ENCODE measurements around the gene VEGFC. TPM values are rescaled to one million over a fixed set of nuclear protein-coding genes. Genes with fewer than 3 reads are reported as not detected.

VEGFC gene
- polyA plus RNA-seq, 1 experiment: 31.0 TPM

DNA sequence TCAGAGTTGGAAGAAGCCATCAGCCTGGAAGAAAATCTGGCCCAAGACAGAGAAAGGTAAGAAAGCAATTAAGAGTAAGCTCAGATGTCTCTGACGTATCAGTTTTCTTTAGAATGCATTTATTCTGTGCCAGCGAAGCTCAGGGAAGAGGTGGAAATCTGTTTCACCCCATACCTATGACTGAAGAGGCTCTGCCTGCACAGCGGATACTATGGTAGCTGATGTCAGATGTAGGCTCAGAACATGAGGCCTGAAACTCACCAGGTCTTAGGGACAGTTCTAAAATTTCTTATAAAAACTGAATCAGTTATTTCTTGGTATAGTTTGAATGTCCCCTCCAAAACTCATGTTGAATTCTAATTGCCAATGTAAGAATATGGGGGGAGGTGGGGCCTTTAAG lies 30.9 kb downstream of the VEGFC start:
- ChIA-PET POLR2A (no interaction called here), CTCF (no interaction called here)
- TF ChIP-seq, protein P1, sequence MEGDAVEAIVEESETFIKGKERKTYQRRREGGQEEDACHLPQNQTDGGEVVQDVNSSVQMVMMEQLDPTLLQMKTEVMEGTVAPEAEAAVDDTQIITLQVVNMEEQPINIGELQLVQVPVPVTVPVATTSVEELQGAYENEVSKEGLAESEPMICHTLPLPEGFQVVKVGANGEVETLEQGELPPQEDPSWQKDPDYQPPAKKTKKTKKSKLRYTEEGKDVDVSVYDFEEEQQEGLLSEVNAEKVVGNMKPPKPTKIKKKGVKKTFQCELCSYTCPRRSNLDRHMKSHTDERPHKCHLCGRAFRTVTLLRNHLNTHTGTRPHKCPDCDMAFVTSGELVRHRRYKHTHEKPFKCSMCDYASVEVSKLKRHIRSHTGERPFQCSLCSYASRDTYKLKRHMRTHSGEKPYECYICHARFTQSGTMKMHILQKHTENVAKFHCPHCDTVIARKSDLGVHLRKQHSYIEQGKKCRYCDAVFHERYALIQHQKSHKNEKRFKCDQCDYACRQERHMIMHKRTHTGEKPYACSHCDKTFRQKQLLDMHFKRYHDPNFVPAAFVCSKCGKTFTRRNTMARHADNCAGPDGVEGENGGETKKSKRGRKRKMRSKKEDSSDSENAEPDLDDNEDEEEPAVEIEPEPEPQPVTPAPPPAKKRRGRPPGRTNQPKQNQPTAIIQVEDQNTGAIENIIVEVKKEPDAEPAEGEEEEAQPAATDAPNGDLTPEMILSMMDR (IDR thresholded peaks at IDR 0.05; ENCODE audit: low read depth, low read length): no peak
- no peak for DNase-seq (ENCODE audit: low read depth, low spot score)
- Histone ChIP-seq H3K27ac (ENCODE audit: low read depth, low read length) (no peak overlapping the region), H3K27me3 (ENCODE audit: control insufficient read depth, insufficient read depth, low read length) (no peaks in the 10 kb centered on the region), H3K9me3 (ENCODE audit: control insufficient read depth, insufficient read depth, low read length) (peaks cover 2% of the 10 kb centered on the region; the same call in 1 of the 2 replicates), H3K4me3 (ENCODE audit: low read depth, low read length) (no peak overlapping the region)

DNA sequence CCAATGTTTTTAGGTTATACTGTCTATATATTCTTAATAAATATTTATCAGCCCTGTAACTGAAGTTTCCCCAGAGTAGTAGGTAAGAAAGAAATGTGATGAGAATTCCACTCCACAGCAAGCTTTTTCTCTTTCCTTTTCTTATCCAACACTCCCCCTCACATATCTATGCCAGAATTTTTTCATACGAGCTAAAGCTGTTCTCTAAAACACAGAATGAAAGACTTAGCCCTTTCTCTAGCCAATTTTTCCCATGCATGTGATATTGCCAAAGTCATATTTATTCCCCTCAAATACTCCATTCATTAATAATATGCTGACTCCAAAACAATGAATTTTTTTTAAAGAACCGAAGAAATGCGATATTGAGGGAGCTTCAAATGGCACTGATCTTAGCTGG lies 32.3 kb downstream of the VEGFC start:
- H3K27ac ChIP-seq (ENCODE audit: low read depth, low read length): no peak overlapping the region
- TF ChIP-seq, protein P1 (IDR thresholded peaks at IDR 0.05; ENCODE audit: low read depth, low read length): no peak
- H3K4me3 ChIP-seq (ENCODE audit: low read depth, low read length): no peak overlapping the region
- DNase-seq (ENCODE audit: low read depth, low spot score): no peak
- H3K27me3 ChIP-seq (ENCODE audit: control insufficient read depth, insufficient read depth, low read length): no peaks in the 10 kb centered on the region
- H3K9me3 ChIP-seq (ENCODE audit: control insufficient read depth, insufficient read depth, low read length): peaks cover under 1% of the 10 kb centered on the region; the same call in 1 of the 2 replicates
- CTCF ChIA-PET: interaction anchor here (0.8 to 1.9 kb wide), 2 partner anchors 9 to 287 kb away, joined by 3 to 12 read pairs; no protein-coding TSS in a partner anchor
- POLR2A ChIA-PET: no interaction called here

DNA sequence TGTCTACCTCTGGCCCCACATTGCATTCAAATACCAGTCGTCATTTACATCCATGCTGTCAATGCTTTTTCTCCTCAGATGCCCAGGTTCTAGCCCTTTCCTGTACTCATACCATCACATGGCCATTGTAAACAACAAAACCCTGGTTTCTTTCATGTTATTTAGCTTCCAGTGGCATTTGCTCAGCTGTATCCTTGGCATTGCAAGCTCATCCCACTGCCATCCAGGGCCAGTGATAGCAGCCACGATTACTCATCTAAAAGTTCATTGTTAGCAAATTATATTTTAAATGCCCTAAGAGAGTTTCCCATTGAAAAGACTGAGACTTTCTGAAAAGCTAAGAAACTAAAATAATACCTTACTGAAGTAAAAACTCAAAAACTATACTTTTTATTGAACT lies 34.0 kb downstream of the VEGFC start:
- Histone ChIP-seq H3K27me3 (ENCODE audit: control insufficient read depth, insufficient read depth, low read length) (no peaks in the 10 kb centered on the region), H3K9me3 (ENCODE audit: control insufficient read depth, insufficient read depth, low read length) (no peaks in the 10 kb centered on the region), H3K4me3 (ENCODE audit: low read depth, low read length) (no peak overlapping the region), H3K27ac (ENCODE audit: low read depth, low read length) (no peak overlapping the region)
- POLR2A ChIA-PET: no interaction called here
- TF ChIP-seq, protein P1 (IDR thresholded peaks at IDR 0.05; ENCODE audit: low read depth, low read length): no peak
- CTCF ChIA-PET: no interaction called here
- no peak for DNase-seq (ENCODE audit: low read depth, low spot score)

DNA sequence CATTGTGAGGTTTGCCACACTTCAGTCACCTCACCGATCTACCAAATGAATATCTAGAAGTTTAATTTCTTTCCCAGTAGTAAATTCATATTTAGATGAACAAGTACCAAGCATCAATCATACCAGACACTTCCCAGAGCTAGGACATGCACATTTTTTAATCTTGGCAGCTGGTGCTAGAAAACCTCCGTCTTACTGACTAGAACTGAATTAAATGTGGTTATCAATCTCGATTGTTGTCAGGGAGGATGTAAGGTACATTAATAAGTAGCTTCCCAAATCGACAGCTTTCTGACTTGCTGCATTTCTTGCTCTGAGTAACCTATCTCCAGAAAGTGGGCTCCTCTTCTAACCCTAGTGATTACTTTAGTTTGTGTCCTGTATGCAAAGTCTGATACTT lies 34.4 kb downstream of the VEGFC start:
- ChIA-PET POLR2A (no interaction called here), CTCF (no interaction called here)
- H3K27ac ChIP-seq (ENCODE audit: low read depth, low read length): no peak overlapping the region
- no peaks in the 10 kb centered on the region for H3K27me3 ChIP-seq (ENCODE audit: control insufficient read depth, insufficient read depth, low read length)
- H3K9me3 ChIP-seq (ENCODE audit: control insufficient read depth, insufficient read depth, low read length): no peaks in the 10 kb centered on the region
- TF ChIP-seq, protein P1 (IDR thresholded peaks at IDR 0.05; ENCODE audit: low read depth, low read length): no peak
- no peak for DNase-seq (ENCODE audit: low read depth, low spot score)
- no peak overlapping the region for H3K4me3 ChIP-seq (ENCODE audit: low read depth, low read length)

DNA sequence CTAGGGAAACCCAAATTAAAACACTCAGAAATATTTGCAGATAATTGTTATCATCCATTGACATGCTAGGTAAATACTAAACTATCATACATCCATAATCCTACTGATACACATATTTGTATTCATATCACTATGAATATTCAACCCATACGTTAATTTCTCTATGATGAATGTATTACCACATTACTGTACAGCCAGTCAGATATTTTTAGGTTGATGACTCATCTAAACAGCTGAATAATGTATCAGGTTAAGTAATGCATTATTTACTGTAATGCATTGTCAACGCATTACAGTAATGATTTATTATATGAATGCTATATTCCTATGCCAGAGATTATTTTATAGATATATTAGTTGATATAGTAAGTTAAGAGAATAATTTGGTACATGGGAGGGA lies 37.1 kb downstream of the VEGFC start:
- Histone ChIP-seq H3K9me3 (ENCODE audit: control insufficient read depth, insufficient read depth, low read length) (no peaks in the 10 kb centered on the region), H3K27ac (ENCODE audit: low read depth, low read length) (no peak overlapping the region), H3K4me3 (ENCODE audit: low read depth, low read length) (no peak overlapping the region), H3K27me3 (ENCODE audit: control insufficient read depth, insufficient read depth, low read length) (no peaks in the 10 kb centered on the region)
- ChIA-PET CTCF (interaction anchor here (1.1 to 1.8 kb wide), 4 partner anchors 10 to 378 kb away, joined by 3 to 5 read pairs (median 4); no protein-coding TSS in a partner anchor), POLR2A (no interaction called here)
- TF ChIP-seq, protein P1 (IDR thresholded peaks at IDR 0.05; ENCODE audit: low read depth, low read length): no peak
- no peak for DNase-seq (ENCODE audit: low read depth, low spot score)

All from AG04450 (cell line).